IMR-90 (cell line): ENCODE measurements around the gene PRLR. TPM values are rescaled to one million over a fixed set of nuclear protein-coding genes. Genes with fewer than 3 reads are reported as not detected.

Experiments used
- ATAC-seq: fragments of 200-7000 bp; cut with Tn5 transposase; 2 replicates; pipeline ENCODE4 v1.9.1; 2020; ENCODE audit warnings: low read depth, mild to moderate bottlenecking, moderate library complexity
- BruUV-seq: library from RNA; stranded (reverse); fragments of 400-500 nt; replicated peaks from 2 replicates; lab custom pipeline; 2021; lab: Mats Ljungman, UMichigan
- CTCF ChIA-PET: fragments of 300-600 bp; formaldehyde crosslinking; extraction: SDS; loops from one replicate; lab custom pipeline; 2021; ENCODE audit warnings: antibody characterized with exemption; lab: Yijun Ruan, JAX
- POLR2A ChIA-PET: fragments of 300-600 bp; sonication (Branson Sonifier 250); formaldehyde crosslinking; loops from one replicate; lab custom pipeline; 2022; ENCODE audit warnings: antibody characterized with exemption; ENCODE audit not compliant: unreplicated experiment; lab: Charles Lee
- DNase-seq: peaks from one replicate; pipeline ENCODE4 v3.0.0; 2013
- H2AFZ ChIP-seq: replicated peaks from 2 replicates; pipeline ENCODE3; 2013; ENCODE audit warnings: low read length, mild to moderate bottlenecking; ENCODE audit not compliant: poor library complexity
- H2AK5ac ChIP-seq: 2 replicates; pipeline ENCODE4 v1.6.1; 2013; ENCODE audit warnings: low read depth, low read length, inconsistent platforms
- H2AK9ac ChIP-seq: replicated peaks from 2 replicates; pipeline ENCODE3; 2013; ENCODE audit warnings: mild to moderate bottlenecking, low read depth, low read length, moderate library complexity; ENCODE audit not compliant: poor library complexity
- H2BK120ac ChIP-seq: 2 replicates; pipeline ENCODE4 v1.6.1; 2013; ENCODE audit warnings: low read depth, low read length, inconsistent platforms
- H2BK15ac ChIP-seq: 3 replicates; pipeline ENCODE4 v1.6.1; 2013; ENCODE audit warnings: low read depth, low read length, inconsistent platforms
- H2BK20ac ChIP-seq: 2 replicates; pipeline ENCODE4 v1.6.1; 2013; ENCODE audit warnings: low read depth, mild to moderate bottlenecking, inconsistent platforms, low read length, moderate library complexity
- H2BK5ac ChIP-seq: 2 replicates; pipeline ENCODE4 v1.6.1; 2013; ENCODE audit warnings: mild to moderate bottlenecking, low read depth, low read length, inconsistent platforms; ENCODE audit not compliant: poor library complexity, severe bottlenecking
- H3K14ac ChIP-seq: replicated peaks from 2 replicates; pipeline ENCODE4 v1.6.1; 2013; ENCODE audit warnings: low read depth, low read length, inconsistent platforms
- H3K18ac ChIP-seq: 2 replicates; pipeline ENCODE4 v1.6.1; 2013; ENCODE audit warnings: low read depth, low read length, control low read depth
- H3K23ac ChIP-seq: 2 replicates; pipeline ENCODE4 v1.6.1; 2013; ENCODE audit warnings: low read depth, low read length, inconsistent platforms
- H3K27ac ChIP-seq: 2 replicates; pipeline ENCODE4 v1.5.1; 2013; ENCODE audit warnings: mild to moderate bottlenecking, control low read depth, low read length; ENCODE audit not compliant: insufficient read depth
- H3K27me3 ChIP-seq: 2 replicates; pipeline ENCODE4 v1.6.1; 2013; ENCODE audit warnings: low read length; ENCODE audit not compliant: control insufficient read depth, insufficient read depth
- H3K36me3 ChIP-seq: 2 replicates; pipeline ENCODE4 v1.6.1; 2013; ENCODE audit warnings: low read length, mixed read lengths; ENCODE audit not compliant: control insufficient read depth, insufficient read depth
- H3K4ac ChIP-seq: 2 replicates; pipeline ENCODE4 v1.6.1; 2013; ENCODE audit warnings: low read depth, low read length, inconsistent platforms
- H3K4me1 ChIP-seq: 2 replicates; pipeline ENCODE4 v1.6.1; 2013; ENCODE audit warnings: low read length, mixed read lengths; ENCODE audit not compliant: control insufficient read depth, insufficient read depth
- H3K4me2 ChIP-seq: 2 replicates; pipeline ENCODE4 v1.6.1; 2013; ENCODE audit warnings: low read depth, mild to moderate bottlenecking, control low read depth, low read length, moderate library complexity
- H3K4me3 ChIP-seq: 2 replicates; pipeline ENCODE4 v1.5.1; 2013; ENCODE audit warnings: low read depth, mild to moderate bottlenecking, control low read depth, low read length, moderate library complexity; ENCODE audit not compliant: insufficient read depth
- H3K56ac ChIP-seq: 2 replicates; pipeline ENCODE4 v1.6.1; 2013; ENCODE audit warnings: low read length, inconsistent platforms; ENCODE audit not compliant: insufficient read depth; ENCODE audit errors: extremely low read depth
- H3K79me1 ChIP-seq, 2 experiments: 2 replicates each; pipeline ENCODE4 v1.6.1; 2013; ENCODE audit warnings: low read length in 2 of 2, inconsistent platforms in 1 of 2, low read depth in 1 of 2
- H3K9ac ChIP-seq: 2 replicates; pipeline ENCODE4 v1.6.1; 2013; ENCODE audit warnings: low read depth, low read length, control low read depth
- H3K9me1 ChIP-seq: 2 replicates; pipeline ENCODE4 v1.6.1; 2013; ENCODE audit warnings: low read length, inconsistent platforms; ENCODE audit not compliant: insufficient read depth
- H3K9me3 ChIP-seq: 2 replicates; pipeline ENCODE4 v1.6.1; 2013; ENCODE audit warnings: low read length; ENCODE audit not compliant: control insufficient read depth, insufficient read depth
- H4K20me1 ChIP-seq: 2 replicates; pipeline ENCODE4 v1.6.1; 2013; ENCODE audit warnings: low read length, inconsistent platforms; ENCODE audit not compliant: insufficient read depth
- H4K5ac ChIP-seq: 2 replicates; pipeline ENCODE4 v1.6.1; 2013; ENCODE audit warnings: mild to moderate bottlenecking, low read depth, low read length, control low read depth
- H4K8ac ChIP-seq, 2 experiments: 2 replicates each; pipeline ENCODE4 v1.6.1; 2013; ENCODE audit warnings: low read depth in 2 of 2, low read length in 2 of 2, control low read depth in 1 of 2, inconsistent platforms in 1 of 2
- H4K91ac ChIP-seq: 2 replicates; pipeline ENCODE4 v1.6.1; 2013; ENCODE audit warnings: low read depth, low read length, inconsistent platforms; ENCODE audit not compliant: insufficient read depth
- CEBPB ChIP-seq: IDR thresholded peaks from 2 replicates; pipeline ENCODE4 v1.6.1; 2012; ENCODE audit warnings: low read depth, low read length, improper control_type of control experiment
- CHD1 ChIP-seq: IDR thresholded peaks from 2 replicates; pipeline ENCODE4 v1.6.1; 2012; ENCODE audit warnings: low read depth, low read length, improper control_type of control experiment
- FOS ChIP-seq: fragments of 150-350 bp; IDR thresholded peaks from 2 replicates; pipeline ENCODE4 v1.6.1; 2016; ENCODE audit warnings: low read depth, low read length
- MAFK ChIP-seq: IDR thresholded peaks from 2 replicates; pipeline ENCODE4 v1.6.1; 2012; ENCODE audit warnings: low read depth, low read length, improper control_type of control experiment
- MXI1 ChIP-seq: IDR thresholded peaks from 2 replicates; pipeline ENCODE4 v1.6.1; 2012; ENCODE audit warnings: low read depth, mild to moderate bottlenecking, low read length, moderate library complexity, borderline replicate concordance
- POLR2A ChIP-seq: IDR thresholded peaks from 2 replicates; pipeline ENCODE4 v1.6.1; 2012; ENCODE audit warnings: mild to moderate bottlenecking, low read depth, low read length
- RAD21 ChIP-seq: IDR thresholded peaks from 2 replicates; pipeline ENCODE4 v1.6.1; 2012; ENCODE audit warnings: low read length, improper control_type of control experiment
- RCOR1 ChIP-seq: IDR thresholded peaks from 2 replicates; pipeline ENCODE4 v1.6.1; 2012; ENCODE audit warnings: mild to moderate bottlenecking, low read length, improper control_type of control experiment; ENCODE audit not compliant: insufficient replicate concordance
- USF2 ChIP-seq: fragments of 150-350 bp; IDR thresholded peaks from 2 replicates; pipeline ENCODE4 v1.6.1; 2017; ENCODE audit warnings: mild to moderate bottlenecking, antibody characterized with exemption, low read length, low read depth
- WGBS, 2 experiments: methylation state at CpG; one replicate each; pipeline versions ENCODE4 v1.1.5 to v1.1.7; 2013; ENCODE audit warnings: missing lambda C conversion rate in 2 of 2; ENCODE audit not compliant: insufficient read length in 1 of 2; ENCODE audit errors: extremely low coverage in 2 of 2; 5-methylcytosine and 5-hydroxymethylcytosine counted together
- dilution Hi-C: fragments of 300-500 bp; cut with HindIII; formaldehyde crosslinking; loops from one replicate; pipeline ENCODE4 v1.14.3; 2018; ENCODE audit warnings: low sequenced_read_pairs; ENCODE audit not compliant: unreplicated experiment
- in situ Hi-C: fragments of 300-500 bp; cut with MboI; formaldehyde crosslinking; loops from 3 replicates; pipeline ENCODE4 v1.14.3; 2019; ENCODE audit warnings: low sequenced_read_pairs, inconsistent platforms, mixed read lengths
- intact Hi-C: fragments of 100-400 bp; cut with micrococcal nuclease; formaldehyde crosslinking; loops from 2 replicates; pipeline ENCODE4 v1.10.0; 2022
- polyA plus RNA-seq, 3 experiments: library from polyadenylated mRNA; depleted of rRNA; stranded (reverse); fragments of >200 nt; gene quantifications; 2 replicates each; pipeline ENCODE4 v1.2.3, GENCODE V29; 2012; ENCODE audit warnings: low replicate concordance in 1 of 3
- total RNA-seq: library from RNA; depleted of rRNA; stranded (reverse); fragments of >200 nt; gene quantifications from 2 replicates; pipeline ENCODE4 v1.2.3, GENCODE V29; 2012
- TF ChIP-seq, protein P1 (sequence below): fragments of 150-350 bp; IDR thresholded peaks from 2 replicates; pipeline ENCODE4 v1.6.1; 2016; ENCODE audit warnings: low read depth, mild to moderate bottlenecking, low read length, moderate library complexity, borderline replicate concordance
- TF ChIP-seq, protein P2 (sequence below): conservative IDR thresholded peaks from 2 replicates; pipeline ENCODE4 v1.5.1; 2012; ENCODE audit warnings: mild to moderate bottlenecking, low read depth, low read length, improper control_type of control experiment

Gene PRLR
- total and polyA plus RNA-seq, 2 of the 4 experiments (the other 2 are of a cell fraction): 0.24 to 0.54 TPM

GRCh38 chr5:35209862-35210261, 20.4 kb downstream of the PRLR start:
- Histone ChIP-seq H4K5ac (no peak overlapping the region), H3K9ac (no peak overlapping the region), H2AFZ (no peak overlapping the region), H2AK5ac (no peak overlapping the region), H3K14ac (no peak overlapping the region), H2BK15ac (no peak overlapping the region), H2BK20ac (no peak overlapping the region), H3K4me2 (no peak overlapping the region), H3K56ac (no peak overlapping the region), H4K8ac (no peak overlapping the region), H3K79me1 (no peaks in the 10 kb centered on the region), H3K9me1 (no peaks in the 10 kb centered on the region), H3K4me3 (no peak overlapping the region), H3K18ac (no peak overlapping the region), H4K20me1 (no peaks in the 10 kb centered on the region), H3K27ac (no peak overlapping the region), H3K23ac (no peak overlapping the region), H2BK120ac (no peak overlapping the region), H2AK9ac (no peak overlapping the region), H3K9me3 (no peaks in the 10 kb centered on the region), H3K4me1 (no peaks in the 10 kb centered on the region), H3K4ac (no peak overlapping the region), H2BK5ac (no peak overlapping the region), H4K91ac (no peak overlapping the region), H3K27me3 (peaks cover 4% of the 10 kb centered on the region), H3K36me3 (no peaks in the 10 kb centered on the region)
- CTCF ChIA-PET: no interaction called here
- 83% methylated on average over 3 of the region's 3 CpGs; no CpG with 5 or more reads in 1 of the 2 experiments for WGBS, 2 experiments
- DNase-seq (no peak), ATAC-seq (no peak)
- POLR2A ChIA-PET: no interaction called here
- dilution Hi-C loops: no loop called here
- TF ChIP-seq MXI1 (no peak), CEBPB (no peak), FOS (no peak), RCOR1 (no peak), USF2 (no peak), POLR2A (no peak), MAFK (no peak), CHD1 (no peak), RAD21 (no peak)
- TF ChIP-seq, protein P1, sequence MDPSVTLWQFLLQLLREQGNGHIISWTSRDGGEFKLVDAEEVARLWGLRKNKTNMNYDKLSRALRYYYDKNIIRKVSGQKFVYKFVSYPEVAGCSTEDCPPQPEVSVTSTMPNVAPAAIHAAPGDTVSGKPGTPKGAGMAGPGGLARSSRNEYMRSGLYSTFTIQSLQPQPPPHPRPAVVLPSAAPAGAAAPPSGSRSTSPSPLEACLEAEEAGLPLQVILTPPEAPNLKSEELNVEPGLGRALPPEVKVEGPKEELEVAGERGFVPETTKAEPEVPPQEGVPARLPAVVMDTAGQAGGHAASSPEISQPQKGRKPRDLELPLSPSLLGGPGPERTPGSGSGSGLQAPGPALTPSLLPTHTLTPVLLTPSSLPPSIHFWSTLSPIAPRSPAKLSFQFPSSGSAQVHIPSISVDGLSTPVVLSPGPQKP: no peak
- TF ChIP-seq, protein P2, sequence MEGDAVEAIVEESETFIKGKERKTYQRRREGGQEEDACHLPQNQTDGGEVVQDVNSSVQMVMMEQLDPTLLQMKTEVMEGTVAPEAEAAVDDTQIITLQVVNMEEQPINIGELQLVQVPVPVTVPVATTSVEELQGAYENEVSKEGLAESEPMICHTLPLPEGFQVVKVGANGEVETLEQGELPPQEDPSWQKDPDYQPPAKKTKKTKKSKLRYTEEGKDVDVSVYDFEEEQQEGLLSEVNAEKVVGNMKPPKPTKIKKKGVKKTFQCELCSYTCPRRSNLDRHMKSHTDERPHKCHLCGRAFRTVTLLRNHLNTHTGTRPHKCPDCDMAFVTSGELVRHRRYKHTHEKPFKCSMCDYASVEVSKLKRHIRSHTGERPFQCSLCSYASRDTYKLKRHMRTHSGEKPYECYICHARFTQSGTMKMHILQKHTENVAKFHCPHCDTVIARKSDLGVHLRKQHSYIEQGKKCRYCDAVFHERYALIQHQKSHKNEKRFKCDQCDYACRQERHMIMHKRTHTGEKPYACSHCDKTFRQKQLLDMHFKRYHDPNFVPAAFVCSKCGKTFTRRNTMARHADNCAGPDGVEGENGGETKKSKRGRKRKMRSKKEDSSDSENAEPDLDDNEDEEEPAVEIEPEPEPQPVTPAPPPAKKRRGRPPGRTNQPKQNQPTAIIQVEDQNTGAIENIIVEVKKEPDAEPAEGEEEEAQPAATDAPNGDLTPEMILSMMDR: no peak
- intact Hi-C loops: no loop called here
- in situ Hi-C loops: no loop called here
- no TSS peak for BruUV-seq
